Astrocyte of the cerebellum (primary cell): ENCODE results near the gene OR2A14.

ENCODE experiments used
- DNase-seq: peaks from one replicate; pipeline ENCODE4 v3.0.0-alpha.2; 2011; ENCODE audit warnings: low read depth
- H3K4me3 ChIP-seq: 2 replicates; pipeline ENCODE4 v1.5.1; 2011; ENCODE audit warnings: mild to moderate bottlenecking, low read depth, low read length, moderate library complexity
- in situ Hi-C: cut with HindIII; loops from 2 replicates; pipeline ENCODE4 v1.10.0; 2017; ENCODE audit warnings: low sequenced_read_pairs
- TF ChIP-seq, protein P1 (sequence below): IDR thresholded peaks from 2 replicates; pipeline ENCODE4 v1.5.1; 2012; ENCODE audit warnings: low read length, low read depth, moderate library complexity, mild to moderate bottlenecking; ENCODE audit errors: missing control alignments

OR2A14 gene, protein sequence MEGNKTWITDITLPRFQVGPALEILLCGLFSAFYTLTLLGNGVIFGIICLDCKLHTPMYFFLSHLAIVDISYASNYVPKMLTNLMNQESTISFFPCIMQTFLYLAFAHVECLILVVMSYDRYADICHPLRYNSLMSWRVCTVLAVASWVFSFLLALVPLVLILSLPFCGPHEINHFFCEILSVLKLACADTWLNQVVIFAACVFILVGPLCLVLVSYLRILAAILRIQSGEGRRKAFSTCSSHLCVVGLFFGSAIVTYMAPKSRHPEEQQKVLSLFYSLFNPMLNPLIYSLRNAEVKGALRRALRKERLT

DNA sequence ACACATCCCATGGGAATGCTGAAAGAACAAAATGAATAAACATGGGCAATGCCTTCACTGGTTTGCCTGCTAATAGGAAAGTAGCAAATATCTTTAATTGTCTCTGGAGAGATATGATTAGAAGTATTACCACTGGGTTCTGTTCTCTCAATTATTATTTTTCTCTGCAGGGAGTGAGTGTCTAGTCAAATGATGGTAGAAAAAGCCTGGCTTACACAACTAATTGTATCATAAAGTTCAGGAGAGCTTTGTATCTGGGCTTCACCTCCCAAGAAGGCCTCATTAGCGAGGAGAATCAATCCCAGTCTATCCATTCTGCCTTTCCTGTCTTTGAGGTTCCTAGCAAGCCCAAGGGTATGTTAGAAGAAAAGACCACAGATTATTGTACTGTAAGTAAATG is at the start of gene OR2A14:
Gene OR2A14 (plus strand): TSS at position 301 of the 400 bp plus-strand sequence. CDS start 5,937 bp downstream, outside the sequence.
- in situ Hi-C loops, result no loop called here
- TF ChIP-seq, protein P1, sequence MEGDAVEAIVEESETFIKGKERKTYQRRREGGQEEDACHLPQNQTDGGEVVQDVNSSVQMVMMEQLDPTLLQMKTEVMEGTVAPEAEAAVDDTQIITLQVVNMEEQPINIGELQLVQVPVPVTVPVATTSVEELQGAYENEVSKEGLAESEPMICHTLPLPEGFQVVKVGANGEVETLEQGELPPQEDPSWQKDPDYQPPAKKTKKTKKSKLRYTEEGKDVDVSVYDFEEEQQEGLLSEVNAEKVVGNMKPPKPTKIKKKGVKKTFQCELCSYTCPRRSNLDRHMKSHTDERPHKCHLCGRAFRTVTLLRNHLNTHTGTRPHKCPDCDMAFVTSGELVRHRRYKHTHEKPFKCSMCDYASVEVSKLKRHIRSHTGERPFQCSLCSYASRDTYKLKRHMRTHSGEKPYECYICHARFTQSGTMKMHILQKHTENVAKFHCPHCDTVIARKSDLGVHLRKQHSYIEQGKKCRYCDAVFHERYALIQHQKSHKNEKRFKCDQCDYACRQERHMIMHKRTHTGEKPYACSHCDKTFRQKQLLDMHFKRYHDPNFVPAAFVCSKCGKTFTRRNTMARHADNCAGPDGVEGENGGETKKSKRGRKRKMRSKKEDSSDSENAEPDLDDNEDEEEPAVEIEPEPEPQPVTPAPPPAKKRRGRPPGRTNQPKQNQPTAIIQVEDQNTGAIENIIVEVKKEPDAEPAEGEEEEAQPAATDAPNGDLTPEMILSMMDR, result no peak
- no peak within 1 kb of the TSS for H3K4me3 ChIP-seq
- no peak for DNase-seq

DNA sequence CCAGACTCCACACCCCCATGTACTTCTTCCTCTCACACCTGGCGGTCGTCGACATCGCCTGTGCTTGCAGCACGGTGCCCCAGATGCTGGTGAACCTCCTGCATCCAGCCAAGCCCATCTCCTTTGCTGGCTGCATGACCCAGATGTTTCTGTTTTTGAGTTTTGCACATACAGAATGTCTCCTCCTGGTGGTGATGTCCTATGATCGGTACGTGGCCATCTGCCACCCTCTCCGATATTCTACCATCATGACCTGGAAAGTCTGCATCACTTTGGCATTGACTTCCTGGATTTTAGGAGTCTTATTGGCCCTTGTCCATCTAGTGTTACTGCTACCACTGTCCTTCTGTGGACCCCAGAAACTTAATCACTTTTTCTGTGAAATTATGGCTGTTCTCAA is 48.6 kb upstream of the OR2A14 start:
- H3K4me3 ChIP-seq, result no peak overlapping the region
- DNase-seq, result no peak
- TF ChIP-seq, protein P1, result no peak
- in situ Hi-C loops, result no loop called here

DNA sequence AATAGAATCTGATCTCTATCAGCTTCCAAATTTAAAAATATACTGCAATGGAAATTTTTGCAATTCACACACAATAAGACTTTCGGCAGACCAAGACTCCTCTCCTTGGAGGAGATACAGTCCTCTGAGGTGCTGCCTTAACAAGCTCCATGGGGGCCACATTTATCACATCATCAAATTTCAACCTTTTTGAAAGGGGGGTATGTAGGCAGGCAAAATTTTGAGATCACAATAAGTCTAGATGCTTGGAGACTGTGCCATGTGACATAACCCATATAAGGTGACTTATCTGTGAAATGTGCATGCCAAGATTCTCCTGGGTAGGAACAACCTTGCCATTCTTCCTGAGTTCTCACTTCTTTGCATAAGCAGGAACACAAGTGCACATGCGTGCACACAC is 37.0 kb upstream of the OR2A14 start, which contains the start of gene OR2A12:
Gene OR2A12 (plus strand): TSS at position 301 of the 400 bp plus-strand sequence. CDS start 8,830 bp downstream, outside the sequence.
- H3K4me3 ChIP-seq, result no peak within 1 kb of the TSS
- TF ChIP-seq, protein P1, result no peak
- in situ Hi-C loops, result no loop called here
- no peak for DNase-seq

DNA sequence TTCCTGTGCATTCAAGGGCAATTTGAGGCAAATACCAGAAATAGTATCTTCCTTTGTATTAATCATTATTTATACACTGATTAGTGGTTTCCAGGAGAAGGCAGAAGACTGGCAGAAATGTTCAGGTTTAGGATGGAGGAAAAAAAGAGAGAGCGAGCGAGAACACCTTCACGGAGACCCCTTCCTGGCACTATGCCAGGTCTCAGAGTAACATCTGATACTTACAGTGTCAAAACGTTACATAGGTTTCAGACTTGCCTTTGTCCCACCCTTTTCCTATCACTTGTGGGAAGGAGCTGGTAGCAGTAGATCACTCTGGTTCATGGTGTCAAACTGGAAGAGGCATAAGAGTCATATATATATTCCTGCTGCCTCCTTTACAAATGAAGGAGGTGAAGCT is 36.2 kb upstream of the OR2A14 start:
- no peak overlapping the region for H3K4me3 ChIP-seq
- in situ Hi-C loops, result no loop called here

DNA sequence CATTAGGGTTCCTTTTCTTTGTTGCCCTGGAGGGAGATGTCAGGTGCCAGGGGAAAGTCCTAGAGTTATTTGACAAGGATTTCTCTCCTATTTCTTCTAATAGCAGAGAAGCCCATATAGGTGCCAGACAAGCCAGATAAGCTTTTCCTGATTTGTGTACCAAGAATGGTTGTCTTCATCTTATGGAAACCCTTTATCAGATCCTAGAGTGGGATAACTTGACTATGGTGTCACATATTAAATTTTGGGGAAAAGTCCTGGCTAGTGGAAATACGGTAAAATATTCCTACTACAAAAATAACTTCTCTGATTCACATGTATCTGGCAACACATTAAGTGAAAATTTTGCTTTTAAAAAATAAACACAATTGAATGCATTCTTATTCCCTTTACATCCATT is 35.7 kb upstream of the OR2A14 start:
- in situ Hi-C loops, result no loop called here
- DNase-seq, result no peak
- no peak overlapping the region for H3K4me3 ChIP-seq
- TF ChIP-seq, protein P1, result no peak

More for the DNA sequence above, 36.2 kb upstream of the OR2A14 start:
- DNase-seq, result no peak
- TF ChIP-seq, protein P1, result no peak

DNA sequence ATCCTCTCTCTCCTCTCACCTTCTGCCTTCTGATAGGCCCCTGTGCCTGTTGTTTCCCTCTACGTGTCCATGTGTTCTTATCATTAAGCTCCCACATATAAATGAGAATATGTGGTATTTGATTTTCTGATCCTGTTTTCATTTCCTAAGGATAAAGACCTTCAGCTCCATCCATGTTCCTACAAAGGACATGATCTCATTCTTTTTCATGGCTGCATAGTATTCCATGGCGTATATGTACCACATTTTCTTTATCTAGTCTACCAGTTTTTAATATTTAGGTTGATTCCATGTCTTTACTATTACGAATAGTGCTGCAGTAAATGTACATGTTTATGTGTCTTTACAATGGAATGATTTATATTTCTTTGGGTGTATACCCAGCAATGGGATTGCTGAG is 32.3 kb upstream of the OR2A14 start:
- TF ChIP-seq, protein P1, result no peak
- in situ Hi-C loops, result no loop called here
- no peak overlapping the region for H3K4me3 ChIP-seq
- DNase-seq, result no peak

DNA sequence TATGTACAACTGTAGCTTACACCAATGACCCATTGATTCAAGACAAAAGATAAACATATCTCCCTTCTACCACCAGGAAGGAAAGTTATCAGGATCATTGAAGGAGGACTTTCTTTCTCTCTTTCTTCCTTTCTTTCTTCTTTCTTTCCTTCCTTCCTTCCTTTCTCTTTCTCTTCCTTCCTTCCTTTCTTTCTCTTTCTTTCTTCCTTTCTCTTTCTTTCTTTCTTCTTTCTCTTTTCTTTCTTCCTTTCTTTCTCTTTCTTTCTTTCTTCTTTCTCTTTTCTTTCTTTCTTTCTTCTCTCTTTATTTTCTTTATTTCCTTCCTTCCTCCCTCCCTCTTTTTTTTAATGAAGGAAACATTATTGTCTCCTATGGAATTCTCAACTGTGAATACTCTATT is 24.2 kb upstream of the OR2A14 start:
- DNase-seq, result no peak
- TF ChIP-seq, protein P1, result no peak
- H3K4me3 ChIP-seq, result no peak overlapping the region
- in situ Hi-C loops, result no loop called here
